HepG2 (cell line): ENCODE data around the gene RBM6. TPM values are rescaled to one million over a fixed set of nuclear protein-coding genes. Genes with fewer than 3 reads are reported as not detected.

Experiments
- ATAC-seq: fragments of 200-7000 bp; cut with Tn5 transposase; 3 replicates; pipeline ENCODE4 v1.9.1; 2020; ENCODE audit warnings: mild to moderate bottlenecking, moderate library complexity
- BruUV-seq: library from RNA; stranded (reverse); fragments of 400-500 nt; replicated peaks from 2 replicates; lab custom pipeline; 2021; lab: Mats Ljungman, UMichigan
- CTCF ChIA-PET: fragments of 300-600 bp; formaldehyde crosslinking; extraction: SDS; loops from one replicate; lab custom pipeline; 2021; ENCODE audit warnings: low total read pairs, inconsistent platforms, low intra/inter-chr PET ratio; lab: Yijun Ruan, JAX
- POLR2A ChIA-PET: fragments of 350-600 bp; sonication (Branson Sonifier 250); formaldehyde crosslinking; loops from one replicate; lab custom pipeline; 2020; ENCODE audit warnings: antibody characterized with exemption, inconsistent platforms; lab: Yijun Ruan, JAX
- DNase-seq: peaks from one replicate; pipeline ENCODE4 v3.0.0-alpha.2; 2015; ENCODE audit warnings: low spot score
- FAIRE-seq: peaks from 3 replicates; lab custom pipeline; 2011; peaks lifted over from hg19 to GRCh38; lab: Jason Lieb, UNC
- H2AFZ ChIP-seq: one replicate; pipeline ENCODE4 v1.6.1; 2011; ENCODE audit warnings: low read length, inconsistent platforms
- H3K27ac ChIP-seq: fragments of 300-600 bp; 3 replicates; pipeline ENCODE4 v1.8.0; 2011; ENCODE audit warnings: mixed run types, mild to moderate bottlenecking, mixed read lengths, low read length, inconsistent platforms; ENCODE audit not compliant: insufficient read depth; ENCODE audit errors: extremely low read length
- H3K27me3 ChIP-seq, 2 experiments: fragments of 200-600 bp in 1 of 2; 2 replicates in 1 of 2; 3 replicates in 1 of 2; pipeline versions ENCODE4 v1.6.0 to v1.8.0; 2011; ENCODE audit warnings: low read length in 2 of 2, mild to moderate bottlenecking in 2 of 2, moderate library complexity in 2 of 2, inconsistent platforms in 1 of 2; ENCODE audit not compliant: insufficient read depth in 2 of 2, control insufficient read depth in 1 of 2
- H3K36me3 ChIP-seq, 2 experiments: fragments of 200-600 bp in 1 of 2; replicated peaks in 1 of 2; 2 replicates in 1 of 2; 3 replicates in 1 of 2; pipeline versions ENCODE4 v1.5.1 to v1.8.0; 2011; ENCODE audit warnings: low read length in 2 of 2, inconsistent platforms in 1 of 2; ENCODE audit not compliant: insufficient read depth in 2 of 2, control insufficient read depth in 1 of 2
- H3K4me1 ChIP-seq: 2 replicates; pipeline ENCODE4 v1.5.1; 2012; ENCODE audit warnings: low read length, inconsistent platforms; ENCODE audit not compliant: insufficient read depth
- H3K4me2 ChIP-seq: 2 replicates; pipeline ENCODE4 v1.6.0; 2011; ENCODE audit warnings: low read depth, low read length, inconsistent platforms
- H3K4me3 ChIP-seq, 3 experiments: fragments of 200-600 bp in 1 of 3; sonication (generic), shearing (Covaris generic) in 1 of 3; replicated peaks in 1 of 3; 2 replicates each; pipeline ENCODE4 v1.5.1; 2011 to 2016; ENCODE audit warnings: low read length in 3 of 3, inconsistent platforms in 2 of 3, low read depth in 2 of 3, mild to moderate bottlenecking in 2 of 3, control low read depth in 1 of 3, mixed read lengths in 1 of 3; ENCODE audit not compliant: insufficient read depth in 1 of 3
- H3K79me2 ChIP-seq: one replicate; pipeline ENCODE4 v1.6.1; 2011; ENCODE audit warnings: low read length, inconsistent platforms; ENCODE audit not compliant: insufficient read depth
- H3K9ac ChIP-seq: 2 replicates; pipeline ENCODE4 v1.6.0; 2011; ENCODE audit warnings: mild to moderate bottlenecking, low read depth, low read length, inconsistent platforms; ENCODE audit not compliant: insufficient read depth
- H3K9me3 ChIP-seq: 2 replicates; pipeline ENCODE4 v1.5.1; 2012; ENCODE audit warnings: mild to moderate bottlenecking, low read length
- H4K20me1 ChIP-seq: 2 replicates; pipeline ENCODE4 v1.6.0; 2011; ENCODE audit warnings: inconsistent platforms, mild to moderate bottlenecking, low read length, moderate library complexity; ENCODE audit not compliant: insufficient read depth
- ASH2L ChIP-seq: fragments of 300-600, 200-600 bp; sonication (generic); IDR thresholded peaks from 2 replicates; pipeline ENCODE4 v1.7.0; 2017; ENCODE audit warnings: low read depth, mild to moderate bottlenecking, moderate library complexity, mixed read lengths, low read length; ENCODE audit not compliant: insufficient read length
- FOXJ3 ChIP-seq: sonication (generic); formaldehyde crosslinking; IDR thresholded peaks from 2 replicates; pipeline ENCODE4 v1.4.0; 2020; ENCODE audit warnings: missing genetic modification reagents, mild to moderate bottlenecking, borderline replicate concordance
- GPN1 ChIP-seq: sonication (generic); formaldehyde crosslinking; IDR thresholded peaks from 2 replicates; pipeline ENCODE4 v1.5.1; 2020; ENCODE audit warnings: missing genetic modification reagents, borderline replicate concordance
- LCORL ChIP-seq, 2 experiments: fragments of 450-650 bp in 1 of 2; sonication (generic) in 1 of 2; formaldehyde crosslinking in 1 of 2; IDR thresholded peaks; 2 replicates each; pipeline versions ENCODE4 v1.5.0 to v1.6.1; 2017 to 2020; ENCODE audit warnings: antibody characterized with exemption in 1 of 2, missing genetic modification reagents in 1 of 2
- NFATC3 ChIP-seq: sonication (generic); formaldehyde crosslinking; IDR thresholded peaks from 2 replicates; pipeline ENCODE4 v1.5.1; 2020; ENCODE audit warnings: mild to moderate bottlenecking, missing genetic modification reagents
- REPIN1 ChIP-seq: sonication (generic); formaldehyde crosslinking; IDR thresholded peaks from 2 replicates; pipeline ENCODE4 v1.8.0; 2022; ENCODE audit warnings: missing genetic modification reagents, low read depth, mild to moderate bottlenecking, borderline replicate concordance
- TCF12 ChIP-seq, 2 experiments: fragments of 450-650 bp in 1 of 2; sonication (generic) in 1 of 2; formaldehyde crosslinking in 1 of 2; IDR thresholded peaks; 2 replicates each; pipeline versions ENCODE4 v1.6.1 to v1.8.0; 2017 to 2022; ENCODE audit warnings: antibody characterized with exemption in 1 of 2, mild to moderate bottlenecking in 1 of 2, missing genetic modification reagents in 1 of 2, moderate library complexity in 1 of 2
- XRCC5 ChIP-seq: fragments of 200-400 bp; formaldehyde crosslinking; optimal IDR thresholded peaks from 2 replicates; pipeline ENCODE3; 2017; ENCODE audit warnings: mild to moderate bottlenecking, low read length
- ZBTB21 ChIP-seq: sonication (generic); formaldehyde crosslinking; IDR thresholded peaks from 2 replicates; pipeline ENCODE4 v1.4.0; 2020; ENCODE audit warnings: missing genetic modification reagents
- ZNF260 ChIP-seq: sonication (generic); formaldehyde crosslinking; IDR thresholded peaks from 2 replicates; pipeline ENCODE4 v1.4.0; 2020; ENCODE audit warnings: missing genetic modification reagents, low read depth, mild to moderate bottlenecking, borderline replicate concordance
- ZNF567 ChIP-seq: sonication (generic); formaldehyde crosslinking; IDR thresholded peaks from 2 replicates; pipeline ENCODE4 v1.8.1; 2023; ENCODE audit warnings: mild to moderate bottlenecking, missing genetic modification reagents, borderline replicate concordance
- ZNF652 ChIP-seq: IDR thresholded peaks from 2 replicates; pipeline ENCODE4 v1.6.1; 2016; ENCODE audit warnings: low read depth, borderline replicate concordance
- ZNF773 ChIP-seq: sonication (generic); formaldehyde crosslinking; IDR thresholded peaks from 2 replicates; pipeline ENCODE4 v1.4.0; 2020; ENCODE audit warnings: missing genetic modification reagents, borderline replicate concordance
- whole genome bisulfite sequencing: methylation state at CpG from one replicate; pipeline ENCODE4 v1.1.6; 2017; ENCODE audit warnings: low lambda C conversion rate; 5-methylcytosine and 5-hydroxymethylcytosine counted together
- in situ Hi-C: cut with HindIII; loops from 2 replicates; pipeline ENCODE4 v1.10.0; 2017; ENCODE audit warnings: low pct_unique_long_range_greater_than_20kb; ENCODE audit not compliant: extremely low pct_ligation_motif_present
- intact Hi-C: fragments of 100-400 bp; cut with micrococcal nuclease; formaldehyde crosslinking; loops from one replicate; pipeline ENCODE4 v1.10.0; 2022; ENCODE audit not compliant: unreplicated experiment
- polyA plus RNA-seq, 8 experiments: library from polyadenylated mRNA; depleted of rRNA in 3 of 8; stranded (reverse) in 7 of 8; unstranded in 1 of 8; fragments of >200 nt; fragmentation: Illumina TruSeq in 4 of 8; extraction: Trizol in 4 of 8; gene quantifications; 2 replicates each; pipeline versions ENCODE4 v1.2.1 to v1.2.3, GENCODE V29; 2011 to 2016; ENCODE audit warnings: low read depth in 4 of 8, missing spikeins in 1 of 8, mixed read lengths in 1 of 8; ENCODE audit not compliant: insufficient read depth in 1 of 8
- total RNA-seq, 5 experiments: library from RNA; depleted of rRNA; stranded (reverse); fragments of >200 nt; fragmentation: Illumina TruSeq; extraction: Trizol; gene quantifications; 2 replicates each; pipeline ENCODE4 v1.2.3, GENCODE V29; 2016; ENCODE audit warnings: low read depth in 1 of 5
- TF ChIP-seq, protein P1 (sequence below): fragments of 450-650 bp; IDR thresholded peaks from 2 replicates; pipeline ENCODE4 v1.6.1; 2017; ENCODE audit warnings: mild to moderate bottlenecking
- TF ChIP-seq, protein P2 (sequence below): sonication (generic); formaldehyde crosslinking; IDR thresholded peaks from 2 replicates; pipeline ENCODE4 v1.9.0; 2021; ENCODE audit warnings: missing genetic modification reagents, mild to moderate bottlenecking, borderline replicate concordance

The RBM6 gene
- total and polyA plus RNA-seq, 2 of the 13 experiments (the other 11 are each of a cell fraction or from before 2014, with no cell fraction given) = 72.7 to 86.1 TPM

DNA sequence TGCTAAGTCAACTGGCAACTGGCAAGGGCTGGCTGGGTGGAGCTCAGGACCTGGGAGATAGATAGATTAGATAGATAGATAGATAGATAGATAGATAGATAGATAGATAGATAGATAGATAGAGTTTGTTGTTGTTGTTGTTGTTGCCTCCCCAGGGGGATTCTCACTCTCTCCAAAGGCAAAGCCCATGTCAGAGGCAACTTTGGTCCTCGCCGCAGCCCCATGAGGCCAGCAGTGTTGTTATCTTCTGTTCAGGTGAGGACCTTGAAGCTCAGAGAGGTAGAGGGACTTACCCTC lies 28.9 kb upstream of the RBM6 start:
- no peak overlapping the region for H3K27ac ChIP-seq
- no peaks in the 10 kb centered on the region for H4K20me1 ChIP-seq
- no peak overlapping the region for H3K4me3 ChIP-seq
- no peak overlapping the region for H2AFZ ChIP-seq
- 82% methylated on average over 2 of the region's 2 CpGs for WGBS
- no peaks in the 10 kb centered on the region for H3K27me3 ChIP-seq
- no peaks in the 10 kb centered on the region for H3K79me2 ChIP-seq
- peaks cover 2% of the 10 kb centered on the region for H3K4me1 ChIP-seq
- DNase-seq (no peak), FAIRE-seq (no peak), ATAC-seq (no peak)
- in situ Hi-C loops = no loop called here
- no peaks in the 10 kb centered on the region for H3K9me3 ChIP-seq
- no peaks in the 10 kb centered on the region; a peak in 2 of 5 replicates for H3K36me3 ChIP-seq
- no peak overlapping the region for H3K9ac ChIP-seq
- H3K4me2 ChIP-seq = no peak overlapping the region
- TF ChIP-seq FOXJ3 (CRISPR knock-in tag) (no peak), ASH2L (no peak)
- TF ChIP-seq, all 625 proteins: peak for 0
- intact Hi-C loops = no loop called here
- POLR2A ChIA-PET = no interaction called here
- BruUV-seq = no TSS peak
- CTCF ChIA-PET = no interaction called here

DNA sequence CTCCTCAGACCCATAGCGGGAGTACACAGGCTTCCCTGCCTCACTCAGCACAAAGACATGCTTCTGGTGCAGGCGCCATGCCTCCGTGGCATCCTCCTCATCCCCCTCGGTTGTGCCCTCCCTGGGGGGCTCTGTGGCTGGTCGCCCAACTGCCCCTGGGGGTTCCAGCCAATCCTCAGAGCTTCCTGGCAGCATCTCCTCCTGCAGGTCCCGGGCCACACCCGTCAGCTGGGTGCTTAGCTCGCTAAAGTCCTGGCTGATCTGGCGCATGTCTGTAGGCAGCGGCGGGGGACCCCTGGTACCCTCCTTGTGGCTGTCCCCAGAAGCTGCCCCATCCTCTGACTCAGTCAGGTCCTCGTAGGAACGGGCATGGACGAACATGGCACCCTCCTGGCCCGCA lies 28.3 kb upstream of the RBM6 start:
- ChIA-PET CTCF (no interaction called here), POLR2A (no interaction called here)
- ATAC-seq (no peak), FAIRE-seq (no peak), DNase-seq (no peak)
- Histone ChIP-seq H2AFZ (no peak overlapping the region), H3K9me3 (no peaks in the 10 kb centered on the region), H3K27ac (no peak overlapping the region), H3K27me3 (no peaks in the 10 kb centered on the region), H3K4me2 (no peak overlapping the region), H4K20me1 (no peaks in the 10 kb centered on the region), H3K4me3 (no peak overlapping the region), H3K79me2 (no peaks in the 10 kb centered on the region), H3K9ac (no peak overlapping the region), H3K36me3 (no peaks in the 10 kb centered on the region; a peak in 2 of 5 replicates), H3K4me1 (no peaks in the 10 kb centered on the region)
- in situ Hi-C loops (no loop called here), intact Hi-C loops (no loop called here)
- no TSS peak for BruUV-seq
- WGBS = 91% methylated on average over 5 of the region's 15 CpGs
- no peak for TF ChIP-seq XRCC5
- TF ChIP-seq NFATC3 = no peak
- TF ChIP-seq REPIN1 = no peak
- TF ChIP-seq, protein P1, sequence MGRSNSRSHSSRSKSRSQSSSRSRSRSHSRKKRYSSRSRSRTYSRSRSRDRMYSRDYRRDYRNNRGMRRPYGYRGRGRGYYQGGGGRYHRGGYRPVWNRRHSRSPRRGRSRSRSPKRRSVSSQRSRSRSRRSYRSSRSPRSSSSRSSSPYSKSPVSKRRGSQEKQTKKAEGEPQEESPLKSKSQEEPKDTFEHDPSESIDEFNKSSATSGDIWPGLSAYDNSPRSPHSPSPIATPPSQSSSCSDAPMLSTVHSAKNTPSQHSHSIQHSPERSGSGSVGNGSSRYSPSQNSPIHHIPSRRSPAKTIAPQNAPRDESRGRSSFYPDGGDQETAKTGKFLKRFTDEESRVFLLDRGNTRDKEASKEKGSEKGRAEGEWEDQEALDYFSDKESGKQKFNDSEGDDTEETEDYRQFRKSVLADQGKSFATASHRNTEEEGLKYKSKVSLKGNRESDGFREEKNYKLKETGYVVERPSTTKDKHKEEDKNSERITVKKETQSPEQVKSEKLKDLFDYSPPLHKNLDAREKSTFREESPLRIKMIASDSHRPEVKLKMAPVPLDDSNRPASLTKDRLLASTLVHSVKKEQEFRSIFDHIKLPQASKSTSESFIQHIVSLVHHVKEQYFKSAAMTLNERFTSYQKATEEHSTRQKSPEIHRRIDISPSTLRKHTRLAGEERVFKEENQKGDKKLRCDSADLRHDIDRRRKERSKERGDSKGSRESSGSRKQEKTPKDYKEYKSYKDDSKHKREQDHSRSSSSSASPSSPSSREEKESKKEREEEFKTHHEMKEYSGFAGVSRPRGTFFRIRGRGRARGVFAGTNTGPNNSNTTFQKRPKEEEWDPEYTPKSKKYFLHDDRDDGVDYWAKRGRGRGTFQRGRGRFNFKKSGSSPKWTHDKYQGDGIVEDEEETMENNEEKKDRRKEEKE = no peak
- TF ChIP-seq ZNF567 (CRISPR knock-in tag) = no peak
- TF ChIP-seq, protein P2, sequence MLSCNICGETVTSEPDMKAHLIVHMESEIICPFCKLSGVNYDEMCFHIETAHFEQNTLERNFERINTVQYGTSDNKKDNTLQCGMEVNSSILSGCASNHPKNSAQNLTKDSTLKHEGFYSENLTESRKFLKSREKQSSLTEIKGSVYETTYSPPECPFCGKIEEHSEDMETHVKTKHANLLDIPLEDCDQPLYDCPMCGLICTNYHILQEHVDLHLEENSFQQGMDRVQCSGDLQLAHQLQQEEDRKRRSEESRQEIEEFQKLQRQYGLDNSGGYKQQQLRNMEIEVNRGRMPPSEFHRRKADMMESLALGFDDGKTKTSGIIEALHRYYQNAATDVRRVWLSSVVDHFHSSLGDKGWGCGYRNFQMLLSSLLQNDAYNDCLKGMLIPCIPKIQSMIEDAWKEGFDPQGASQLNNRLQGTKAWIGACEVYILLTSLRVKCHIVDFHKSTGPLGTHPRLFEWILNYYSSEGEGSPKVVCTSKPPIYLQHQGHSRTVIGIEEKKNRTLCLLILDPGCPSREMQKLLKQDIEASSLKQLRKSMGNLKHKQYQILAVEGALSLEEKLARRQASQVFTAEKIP (CRISPR knock-in tag) = no peak
- no peak for TF ChIP-seq ZNF652 (CRISPR knock-in tag)
- TF ChIP-seq GPN1 (CRISPR knock-in tag) = no peak
- TF ChIP-seq ZNF773 (CRISPR knock-in tag) = no peak
- no peak for TF ChIP-seq TCF12 (IDR thresholded peaks at IDR 0.05)
- no peak for TF ChIP-seq TCF12 (CRISPR knock-in tag; IDR thresholded peaks at IDR 0.05)
- no peak for TF ChIP-seq ZBTB21 (CRISPR knock-in tag)
- TF ChIP-seq LCORL (IDR thresholded peaks at IDR 0.05) = no peak
- TF ChIP-seq LCORL (CRISPR knock-in tag; IDR thresholded peaks at IDR 0.05) = no peak
- no peak for TF ChIP-seq ZNF260
